Breast epithelium (tissue), 4 donors: Measurements from ENCODE around the gene CCL17. TPM values are rescaled to one million over a fixed set of nuclear protein-coding genes. Genes with fewer than 3 reads are reported as not detected.
A peak's percentile ranks its signal among the peaks of the same experiment; 100 is the strongest.
"Not testable (repeated sequence)": the region's sequence is repeated elsewhere in the genome, so short reads cannot be mapped to it uniquely, and the experiment has no call there.

ENCODE experiments used
- DNase-seq, 2 donors: peaks; one replicate each; pipeline ENCODE4 v3.0.0-alpha.2; 2019; ENCODE audit warnings: low spot score in 2 of 2
- H3K27ac ChIP-seq, 2 donors: fragments of 200-600 bp; sonication (generic) in 1 of 2; one replicate each; pipeline ENCODE4 v1.5.1; 2016 to 2019; ENCODE audit warnings: mild to moderate bottlenecking in 1 of 2
- H3K27me3 ChIP-seq, 2 donors: fragments of 200-600 bp; sonication (generic) in 1 of 2; one replicate each; pipeline versions ENCODE4 v1.5.1 to v1.6.0; 2017 to 2019; ENCODE audit warnings: control low read depth in 1 of 2, mild to moderate bottlenecking in 1 of 2
- H3K36me3 ChIP-seq: fragments of 200-600 bp; one replicate; pipeline ENCODE4 v1.5.1; 2019
- H3K4me1 ChIP-seq, 2 donors: fragments of 200-600 bp; sonication (generic); one replicate each; pipeline ENCODE4 v1.5.1; 2016 to 2019; ENCODE audit warnings: control low read depth in 1 of 2
- H3K4me3 ChIP-seq, 3 donors: fragments of 200-600 bp; sonication (generic); 1 replicate in 2 of 3; 2 replicates in 1 of 3; pipeline ENCODE4 v1.5.1; 2016 to 2019; ENCODE audit warnings: mild to moderate bottlenecking in 3 of 3, moderate library complexity in 2 of 3
- H3K9me3 ChIP-seq, 2 donors: fragments of 200-600 bp; sonication (generic) in 1 of 2; one replicate each; pipeline ENCODE4 v1.5.1; 2016 to 2019; ENCODE audit warnings: control low read depth in 1 of 2
- POLR2A ChIP-seq: fragments of 450-650 bp; IDR thresholded peaks from one replicate; pipeline ENCODE4 v1.6.1; 2016; ENCODE audit warnings: antibody characterized with exemption, mild to moderate bottlenecking, moderate library complexity
- POLR2AphosphoS5 ChIP-seq, 3 donors: sonication (generic); formaldehyde crosslinking; IDR thresholded peaks; one replicate each; pipeline ENCODE4 v1.6.1; 2017; ENCODE audit warnings: antibody characterized with exemption in 3 of 3
- intact Hi-C: fragments of 100-400 bp; cut with DNase I; formaldehyde crosslinking; loops from one replicate; pipeline ENCODE4 v1.15.1; 2023; ENCODE audit warnings: low total_unique reads
- total RNA-seq, 3 donors: library from RNA; depleted of rRNA; stranded (reverse); fragments of >200 nt; gene quantifications; one replicate each; pipeline ENCODE4 v1.1.0, GENCODE V29; 2016
- TF ChIP-seq, protein P1 (sequence below), 3 donors: fragments of 450-650 bp; IDR thresholded peaks; one replicate each; pipeline ENCODE4 v1.5.1; 2016 to 2017; ENCODE audit warnings: antibody characterized with exemption in 3 of 3, mild to moderate bottlenecking in 3 of 3, moderate library complexity in 3 of 3

CCL17 gene
- total RNA-seq, 3 donors from 2014 or later = not detected

GRCh38 chr16:57395026-57395425 is 9.5 kb upstream of the CCL17 start:
- H3K36me3 ChIP-seq = no peaks in the 10 kb centered on the region
- intact Hi-C loops = no loop called here
- no peaks in the 10 kb centered on the region for H3K9me3 ChIP-seq
- TF ChIP-seq POLR2A = no peak
- TF ChIP-seq POLR2AphosphoS5 (IDR thresholded peaks at IDR 0.05) = no peak
- TF ChIP-seq, protein P1, sequence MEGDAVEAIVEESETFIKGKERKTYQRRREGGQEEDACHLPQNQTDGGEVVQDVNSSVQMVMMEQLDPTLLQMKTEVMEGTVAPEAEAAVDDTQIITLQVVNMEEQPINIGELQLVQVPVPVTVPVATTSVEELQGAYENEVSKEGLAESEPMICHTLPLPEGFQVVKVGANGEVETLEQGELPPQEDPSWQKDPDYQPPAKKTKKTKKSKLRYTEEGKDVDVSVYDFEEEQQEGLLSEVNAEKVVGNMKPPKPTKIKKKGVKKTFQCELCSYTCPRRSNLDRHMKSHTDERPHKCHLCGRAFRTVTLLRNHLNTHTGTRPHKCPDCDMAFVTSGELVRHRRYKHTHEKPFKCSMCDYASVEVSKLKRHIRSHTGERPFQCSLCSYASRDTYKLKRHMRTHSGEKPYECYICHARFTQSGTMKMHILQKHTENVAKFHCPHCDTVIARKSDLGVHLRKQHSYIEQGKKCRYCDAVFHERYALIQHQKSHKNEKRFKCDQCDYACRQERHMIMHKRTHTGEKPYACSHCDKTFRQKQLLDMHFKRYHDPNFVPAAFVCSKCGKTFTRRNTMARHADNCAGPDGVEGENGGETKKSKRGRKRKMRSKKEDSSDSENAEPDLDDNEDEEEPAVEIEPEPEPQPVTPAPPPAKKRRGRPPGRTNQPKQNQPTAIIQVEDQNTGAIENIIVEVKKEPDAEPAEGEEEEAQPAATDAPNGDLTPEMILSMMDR (IDR thresholded peaks at IDR 0.05) = no peak
- H3K4me1 ChIP-seq = peaks cover 0 to 7% of the 10 kb centered on the region in 2 donors
- peak overlapping the region; percentile 39 to 83 for H3K27ac ChIP-seq
- DNase-seq = no peak
- H3K4me3 ChIP-seq = no peak overlapping the region
- no peaks in the 10 kb centered on the region for H3K27me3 ChIP-seq

DNA sequence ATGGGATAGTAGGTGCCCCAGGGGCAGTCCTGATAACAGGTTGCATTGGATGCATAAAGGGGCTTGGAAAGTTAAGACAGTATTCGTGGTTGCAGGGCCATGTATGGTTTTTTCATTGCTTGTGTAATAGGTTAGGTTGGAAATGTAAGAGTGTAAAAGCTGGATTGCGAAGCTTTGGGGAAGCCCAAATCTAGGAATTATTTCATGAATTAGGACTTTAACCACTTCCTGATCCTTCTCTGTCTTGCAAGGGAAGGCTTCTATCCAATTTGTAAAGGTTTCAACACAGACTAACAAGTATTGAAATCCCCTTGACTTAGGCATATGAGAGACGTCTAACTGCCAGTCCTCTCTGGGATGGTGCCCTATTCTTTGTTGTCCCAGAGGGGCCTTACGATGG is 7.8 kb upstream of the CCL17 start:
- H3K27ac ChIP-seq = no peak overlapping the region
- TF ChIP-seq, protein P1 (IDR thresholded peaks at IDR 0.05) = no peak
- TF ChIP-seq POLR2A (no peak), POLR2AphosphoS5 (IDR thresholded peaks at IDR 0.05) (no peak)

GRCh38 chr16:57397493-57397892 is 7.1 kb upstream of the CCL17 start:
- H3K27me3 ChIP-seq, H3K27ac ChIP-seq, intact Hi-C loops: not testable (repeated sequence)

More for the DNA sequence above, 7.8 kb upstream of the CCL17 start:
- Histone ChIP-seq H3K9me3 (no peaks in the 10 kb centered on the region), H3K4me1 (peaks cover 0 to 7% of the 10 kb centered on the region in 2 donors), H3K27me3 (no peaks in the 10 kb centered on the region), H3K4me3 (no peak overlapping the region), H3K36me3 (no peaks in the 10 kb centered on the region)
- intact Hi-C loops = no loop called here
- no peak for DNase-seq

GRCh38 chr16:57401943-57402640 is 2.5 kb upstream of the CCL17 start:
- Histone ChIP-seq H3K27ac (no peak overlapping the region), H3K36me3 (no peaks in the 10 kb centered on the region), H3K4me1 (no peaks in the 10 kb centered on the region), H3K9me3 (no peaks in the 10 kb centered on the region), H3K4me3 (no peak overlapping the region), H3K27me3 (no peaks in the 10 kb centered on the region)
- intact Hi-C loops = no loop called here
- TF ChIP-seq, protein P1 (IDR thresholded peaks at IDR 0.05) = no peak
- no peak for TF ChIP-seq POLR2A
- no peak for TF ChIP-seq POLR2AphosphoS5 (IDR thresholded peaks at IDR 0.05)
- no peak for DNase-seq

More at GRCh38 chr16:57397493-57397892, 7.1 kb upstream of the CCL17 start:
- not testable (repeated sequence) for H3K4me3 ChIP-seq, DNase-seq, H3K9me3 ChIP-seq, H3K4me1 ChIP-seq, H3K36me3 ChIP-seq

DNA sequence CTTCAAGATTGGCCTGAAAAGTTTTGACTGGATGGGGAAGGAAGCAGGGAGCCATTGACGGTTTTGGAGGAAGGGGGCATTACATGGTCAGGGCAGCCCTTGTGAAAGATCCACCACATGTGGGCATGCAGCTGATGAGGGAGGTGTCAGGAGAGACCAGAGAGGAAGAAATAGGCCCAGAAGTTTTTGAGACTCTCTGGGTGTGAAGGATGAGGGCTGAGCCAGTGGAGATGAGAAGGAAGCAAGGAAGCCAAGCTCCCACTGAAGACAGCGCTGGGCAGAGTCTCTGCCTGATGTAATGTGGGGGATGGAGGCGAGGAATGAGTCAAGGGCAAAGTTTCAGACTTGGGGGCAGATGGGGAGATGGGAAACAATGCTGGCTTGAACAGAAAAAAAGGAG is 530 bp downstream of the CCL17 start:
- no peaks in the 10 kb centered on the region for H3K9me3 ChIP-seq
- no peaks in the 10 kb centered on the region for H3K36me3 ChIP-seq
- H3K4me3 ChIP-seq = no peak overlapping the region
- no peak for DNase-seq
- H3K27ac ChIP-seq = no peak overlapping the region
- H3K4me1 ChIP-seq = no peaks in the 10 kb centered on the region
- no peak for TF ChIP-seq POLR2A
- TF ChIP-seq POLR2AphosphoS5 (IDR thresholded peaks at IDR 0.05) = no peak
- TF ChIP-seq, protein P1 (IDR thresholded peaks at IDR 0.05) = no peak
- intact Hi-C loops = no loop called here
- no peaks in the 10 kb centered on the region for H3K27me3 ChIP-seq
